Psoas muscle (tissue), 8 donors: ENCODE results near the gene ADARB1. TPM values are rescaled to one million over a fixed set of nuclear protein-coding genes. Genes with fewer than 3 reads are reported as not detected.
A peak's percentile ranks its signal among the peaks of the same experiment; 100 is the strongest.

Experiments
- ATAC-seq, 4 donors: fragments of 200-7000 bp; cut with Tn5 transposase; one replicate each; pipeline ENCODE4 v1.9.1; 2020; ENCODE audit warnings: moderate library complexity in 3 of 4, mild to moderate bottlenecking in 2 of 4
- DNase-seq, 2 donors: peaks; one replicate each; pipeline ENCODE4 v3.0.0-alpha.2; 2020
- H3K27ac ChIP-seq: fragments of 200-600 bp; one replicate; pipeline ENCODE4 v1.8.0; 2022
- H3K27me3 ChIP-seq, 3 donors: fragments of 200-600 bp in 1 of 3; one replicate each; pipeline versions ENCODE4 v1.6.1 to v1.8.0; 2013 to 2022; ENCODE audit warnings: low read length in 2 of 3, mild to moderate bottlenecking in 2 of 3, moderate library complexity in 1 of 3; ENCODE audit not compliant: insufficient read depth in 3 of 3
- H3K36me3 ChIP-seq, 2 donors: fragments of 200-600 bp in 1 of 2; one replicate each; pipeline versions ENCODE4 v1.6.1 to v1.8.0; 2013 to 2022; ENCODE audit warnings: low read depth in 1 of 2, mild to moderate bottlenecking in 1 of 2, moderate library complexity in 1 of 2; ENCODE audit not compliant: insufficient read depth in 1 of 2
- H3K4me1 ChIP-seq: fragments of 200-600 bp; one replicate; pipeline ENCODE4 v1.8.0; 2022
- H3K4me3 ChIP-seq: fragments of 200-600 bp; one replicate; pipeline ENCODE4 v1.8.0; 2022; ENCODE audit warnings: mild to moderate bottlenecking
- H3K9me3 ChIP-seq: fragments of 200-600 bp; one replicate; pipeline ENCODE4 v1.8.0; 2022
- WGBS, 3 donors: extraction: QIAGEN DNeasy Blood & Tissue Kit; methylation state at CpG; one replicate each; pipeline versions ENCODE4 v1.1.6 to v1.1.7; 2013; 5-methylcytosine and 5-hydroxymethylcytosine counted together
- intact Hi-C, 2 donors: fragments of 100-400 bp; cut with DNase I; formaldehyde crosslinking; loops; one replicate each; pipeline versions ENCODE4 v1.11.0 to v1.14.2; 2022
- polyA plus RNA-seq, 3 donors: library from polyadenylated mRNA; stranded (reverse); fragments of 200-250 nt; gene quantifications; one replicate each; pipeline ENCODE4 v1.2.3, GENCODE V29; 2013
- total RNA-seq, 4 donors: library from RNA; stranded (reverse); fragmentation: NEBNext Ultra II Directional in 2 of 4; extraction: Animal tissue kit (Norgen Biotek cat#: 25700) in 2 of 4; gene quantifications; one replicate each; pipeline versions ENCODE4 v1.2.1 to v1.2.4, GENCODE V29; 2021 to 2023
- TF ChIP-seq, protein P1 (sequence below): fragments of 200-600 bp; IDR thresholded peaks from one replicate; pipeline ENCODE4 v1.8.0; 2022; ENCODE audit warnings: antibody characterized with exemption
- donor health status: healthy with polysubstance abuse.
- donor health status: DM: no; HTN: no; CAD: no; lungs with moderate emphysema.
- donor health status: Bipolar disorder and iron deficiency.
- donor health status: healthy.
- donor health status: DM: yes; HTN: yes; CAD: no.
- donor health status: DM: no; HTN: no; CAD: no.
- donor health status: DM: no; HTN: no; CAD: no.
- donor health status: DM: yes; HTN: yes; CAD: no.

The ADARB1 gene
- total and polyA plus RNA-seq, 7 donors, result 3.8 to 22.7 (median 6.9) TPM

DNA sequence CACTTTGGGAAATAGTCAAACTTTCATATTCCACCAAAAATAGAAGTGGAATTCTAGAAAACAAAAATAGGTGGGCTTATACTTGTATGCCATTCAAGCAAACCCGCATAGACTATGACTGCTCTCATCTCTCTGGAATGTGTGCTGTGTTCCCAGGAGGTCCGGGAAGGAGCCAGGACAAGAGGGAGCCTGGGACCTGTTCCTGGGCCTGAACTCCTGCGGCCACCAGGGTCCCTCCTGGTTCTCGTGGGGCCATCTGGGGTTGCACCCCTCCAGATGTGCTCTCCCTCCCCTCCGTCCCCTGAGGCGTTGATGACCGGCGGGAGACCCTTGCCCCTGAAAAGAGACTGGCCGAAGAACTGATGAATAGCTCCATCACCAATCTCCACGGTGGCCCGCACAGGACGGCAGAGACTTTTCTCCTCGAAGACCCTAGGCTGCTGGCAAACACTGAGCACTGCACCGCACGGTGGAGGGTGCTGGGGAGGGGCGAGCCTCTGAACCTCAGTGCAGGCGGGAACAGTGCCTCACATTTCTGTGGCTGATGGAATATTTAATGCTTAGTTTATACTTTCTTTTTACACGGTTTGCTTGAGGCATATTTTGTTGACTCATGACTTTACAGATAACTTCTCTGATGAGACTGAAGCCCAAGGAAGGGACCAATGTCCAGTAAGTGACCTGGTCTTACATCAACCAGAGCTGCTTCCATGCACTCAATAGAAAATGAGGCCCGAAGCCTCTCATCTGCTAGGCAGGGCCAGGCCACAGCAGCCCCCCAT is 9.6 kb upstream of the ADARB1 start:
- no peak for ATAC-seq
- 73 to 77% (median 76%) methylated on average over 17 to 19 of the region's 19 CpGs for WGBS, 3 donors
- H3K27me3 ChIP-seq, result peaks cover 0 to 2% (median 0%) of the 10 kb centered on the region in 3 donors
- intact Hi-C loops, result no loop called here
- H3K4me3 ChIP-seq, result no peak overlapping the region
- H3K36me3 ChIP-seq, result no peaks in the 10 kb centered on the region
- TF ChIP-seq, protein P1, sequence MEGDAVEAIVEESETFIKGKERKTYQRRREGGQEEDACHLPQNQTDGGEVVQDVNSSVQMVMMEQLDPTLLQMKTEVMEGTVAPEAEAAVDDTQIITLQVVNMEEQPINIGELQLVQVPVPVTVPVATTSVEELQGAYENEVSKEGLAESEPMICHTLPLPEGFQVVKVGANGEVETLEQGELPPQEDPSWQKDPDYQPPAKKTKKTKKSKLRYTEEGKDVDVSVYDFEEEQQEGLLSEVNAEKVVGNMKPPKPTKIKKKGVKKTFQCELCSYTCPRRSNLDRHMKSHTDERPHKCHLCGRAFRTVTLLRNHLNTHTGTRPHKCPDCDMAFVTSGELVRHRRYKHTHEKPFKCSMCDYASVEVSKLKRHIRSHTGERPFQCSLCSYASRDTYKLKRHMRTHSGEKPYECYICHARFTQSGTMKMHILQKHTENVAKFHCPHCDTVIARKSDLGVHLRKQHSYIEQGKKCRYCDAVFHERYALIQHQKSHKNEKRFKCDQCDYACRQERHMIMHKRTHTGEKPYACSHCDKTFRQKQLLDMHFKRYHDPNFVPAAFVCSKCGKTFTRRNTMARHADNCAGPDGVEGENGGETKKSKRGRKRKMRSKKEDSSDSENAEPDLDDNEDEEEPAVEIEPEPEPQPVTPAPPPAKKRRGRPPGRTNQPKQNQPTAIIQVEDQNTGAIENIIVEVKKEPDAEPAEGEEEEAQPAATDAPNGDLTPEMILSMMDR, result no peak
- no peak overlapping the region for H3K27ac ChIP-seq
- DNase-seq, result no peak
- H3K9me3 ChIP-seq, result no peaks in the 10 kb centered on the region
- no peaks in the 10 kb centered on the region for H3K4me1 ChIP-seq

DNA sequence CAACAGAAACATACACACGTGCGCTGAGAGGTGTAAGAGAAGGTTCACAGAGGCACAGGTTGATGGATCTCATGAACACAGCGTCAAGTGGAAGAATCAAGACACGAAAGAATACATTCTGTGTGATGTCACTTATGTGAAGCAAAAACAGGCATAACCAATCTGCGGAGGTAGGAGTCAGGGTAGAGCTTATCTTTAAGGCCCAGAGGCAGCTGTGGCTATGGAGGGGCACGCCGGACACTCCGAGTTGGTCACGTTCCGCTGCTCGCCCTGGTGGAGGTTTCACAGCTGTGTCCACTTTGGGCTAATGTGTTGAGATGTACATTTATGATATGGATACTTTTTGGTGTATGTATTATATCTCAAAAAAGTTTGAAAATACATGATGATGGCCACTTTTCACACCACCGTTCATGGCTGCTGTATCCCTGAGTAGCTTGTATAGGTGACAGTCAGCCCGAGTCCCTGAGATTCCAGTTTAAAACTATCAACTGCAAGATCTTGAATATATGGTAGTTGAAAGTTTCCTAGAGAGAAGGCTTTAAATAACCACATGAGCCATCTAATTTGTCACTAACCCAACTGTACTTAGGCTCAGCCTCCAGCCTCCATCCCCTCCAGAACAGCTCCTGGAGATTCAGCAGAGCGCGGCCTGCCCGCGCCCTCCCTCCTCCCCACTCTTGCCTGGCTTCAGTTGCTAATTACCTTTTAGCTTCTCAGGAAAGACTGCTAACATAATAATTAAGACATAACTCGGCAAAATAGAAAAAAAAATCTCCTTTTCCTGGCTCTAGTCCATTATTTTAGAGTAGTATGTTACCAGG is 6.7 kb upstream of the ADARB1 start:
- Histone ChIP-seq H3K9me3 (no peaks in the 10 kb centered on the region), H3K4me3 (no peak overlapping the region), H3K4me1 (peaks cover 15% of the 10 kb centered on the region), H3K36me3 (no peaks in the 10 kb centered on the region), H3K27ac (no peak overlapping the region), H3K27me3 (no peaks in the 10 kb centered on the region)
- no peak for DNase-seq
- WGBS, 3 donors, result 88 to 92% (median 89%) methylated on average over 18 of the region's 18 CpGs
- intact Hi-C loops, result no loop called here
- TF ChIP-seq, protein P1, result no peak
- ATAC-seq, result peak in 1 of 4 donors; percentile 31

DNA sequence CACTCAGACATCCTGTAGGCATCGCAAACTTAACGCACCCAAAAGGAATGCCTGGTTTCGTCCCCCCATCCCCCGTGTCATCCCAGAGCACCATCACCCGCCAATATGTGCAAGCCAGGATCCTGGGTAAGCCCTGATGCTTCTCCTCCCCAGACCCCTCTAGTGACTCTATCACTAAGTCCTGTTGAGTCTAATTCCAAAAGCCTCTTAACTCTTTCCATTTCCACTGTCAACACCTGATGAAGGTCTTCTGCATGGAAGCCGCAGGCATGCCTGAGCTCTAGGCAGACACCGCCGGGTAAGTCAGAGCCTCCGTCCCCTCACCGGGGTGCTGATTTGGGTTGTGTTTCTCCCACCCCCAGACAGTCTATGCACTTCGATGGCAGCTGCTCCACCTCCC is 5.3 kb upstream of the ADARB1 start:
- no peak for ATAC-seq
- intact Hi-C loops, result no loop called here
- Histone ChIP-seq H3K4me3 (no peak overlapping the region), H3K27me3 (no peaks in the 10 kb centered on the region), H3K9me3 (no peaks in the 10 kb centered on the region), H3K27ac (no peak overlapping the region), H3K4me1 (peaks cover 20% of the 10 kb centered on the region), H3K36me3 (no peaks in the 10 kb centered on the region)
- DNase-seq, result no peak
- 92 to 94% (median 94%) methylated on average over 11 of the region's 11 CpGs for WGBS, 3 donors
- TF ChIP-seq, protein P1, result no peak

DNA sequence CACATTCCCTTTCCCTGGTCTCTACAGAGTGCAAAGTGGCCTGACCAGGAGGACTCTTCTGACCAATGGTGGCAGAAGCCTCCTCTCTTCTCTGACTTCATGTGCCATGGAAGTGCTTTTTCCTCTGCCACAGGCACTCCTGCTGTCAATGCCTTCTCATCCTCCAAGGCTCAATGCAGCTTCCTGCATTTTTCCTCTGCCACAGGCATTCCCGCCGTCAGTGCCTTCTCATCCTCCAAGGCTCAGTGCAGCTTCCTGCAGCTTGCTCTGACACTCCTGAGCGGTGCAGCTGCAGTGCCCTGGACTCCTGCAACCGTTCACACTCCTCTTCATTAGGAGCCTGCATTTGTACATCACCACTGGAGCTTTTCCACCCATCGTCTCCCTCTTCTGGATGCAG is 4.7 kb upstream of the ADARB1 start:
- Histone ChIP-seq H3K36me3 (no peaks in the 10 kb centered on the region), H3K4me3 (no peak overlapping the region), H3K4me1 (peaks cover 20% of the 10 kb centered on the region), H3K27ac (no peak overlapping the region), H3K27me3 (no peaks in the 10 kb centered on the region), H3K9me3 (no peaks in the 10 kb centered on the region)
- no peak for DNase-seq
- WGBS, 3 donors, result 68 to 80% (median 79%) methylated on average over 5 of the region's 5 CpGs
- TF ChIP-seq, protein P1, result no peak
- no peak for ATAC-seq
- intact Hi-C loops, result loop anchor here (2.0 to 10.0 kb wide), 3 partner anchors 17 to 117 kb away; no protein-coding TSS in a partner anchor
